NCI-H2171 (cell line): ENCODE data around the gene SEC16B.
"Not testable (repeated sequence)": the region's sequence is repeated elsewhere in the genome, so short reads cannot be mapped to it uniquely, and the experiment has no call there.

Experiments used
- DNase-seq: peaks from one replicate; lab custom pipeline; 2025; lab: John Stamatoyannopoulos, UW

The SEC16B gene, protein sequence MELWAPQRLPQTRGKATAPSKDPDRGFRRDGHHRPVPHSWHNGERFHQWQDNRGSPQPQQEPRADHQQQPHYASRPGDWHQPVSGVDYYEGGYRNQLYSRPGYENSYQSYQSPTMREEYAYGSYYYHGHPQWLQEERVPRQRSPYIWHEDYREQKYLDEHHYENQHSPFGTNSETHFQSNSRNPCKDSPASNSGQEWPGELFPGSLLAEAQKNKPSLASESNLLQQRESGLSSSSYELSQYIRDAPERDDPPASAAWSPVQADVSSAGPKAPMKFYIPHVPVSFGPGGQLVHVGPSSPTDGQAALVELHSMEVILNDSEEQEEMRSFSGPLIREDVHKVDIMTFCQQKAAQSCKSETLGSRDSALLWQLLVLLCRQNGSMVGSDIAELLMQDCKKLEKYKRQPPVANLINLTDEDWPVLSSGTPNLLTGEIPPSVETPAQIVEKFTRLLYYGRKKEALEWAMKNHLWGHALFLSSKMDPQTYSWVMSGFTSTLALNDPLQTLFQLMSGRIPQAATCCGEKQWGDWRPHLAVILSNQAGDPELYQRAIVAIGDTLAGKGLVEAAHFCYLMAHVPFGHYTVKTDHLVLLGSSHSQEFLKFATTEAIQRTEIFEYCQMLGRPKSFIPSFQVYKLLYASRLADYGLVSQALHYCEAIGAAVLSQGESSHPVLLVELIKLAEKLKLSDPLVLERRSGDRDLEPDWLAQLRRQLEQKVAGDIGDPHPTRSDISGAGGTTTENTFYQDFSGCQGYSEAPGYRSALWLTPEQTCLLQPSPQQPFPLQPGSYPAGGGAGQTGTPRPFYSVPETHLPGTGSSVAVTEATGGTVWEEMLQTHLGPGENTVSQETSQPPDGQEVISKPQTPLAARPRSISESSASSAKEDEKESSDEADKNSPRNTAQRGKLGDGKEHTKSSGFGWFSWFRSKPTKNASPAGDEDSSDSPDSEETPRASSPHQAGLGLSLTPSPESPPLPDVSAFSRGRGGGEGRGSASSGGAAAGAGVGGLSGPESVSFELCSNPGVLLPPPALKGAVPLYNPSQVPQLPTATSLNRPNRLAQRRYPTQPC

GRCh38 chr1:177969825-177970371, at the start of gene SEC16B:
SEC16B (minus strand) TSS chr1:177970058; CDS start chr1:177967981, 2,077 bp downstream.
- no peak for DNase-seq

DNA sequence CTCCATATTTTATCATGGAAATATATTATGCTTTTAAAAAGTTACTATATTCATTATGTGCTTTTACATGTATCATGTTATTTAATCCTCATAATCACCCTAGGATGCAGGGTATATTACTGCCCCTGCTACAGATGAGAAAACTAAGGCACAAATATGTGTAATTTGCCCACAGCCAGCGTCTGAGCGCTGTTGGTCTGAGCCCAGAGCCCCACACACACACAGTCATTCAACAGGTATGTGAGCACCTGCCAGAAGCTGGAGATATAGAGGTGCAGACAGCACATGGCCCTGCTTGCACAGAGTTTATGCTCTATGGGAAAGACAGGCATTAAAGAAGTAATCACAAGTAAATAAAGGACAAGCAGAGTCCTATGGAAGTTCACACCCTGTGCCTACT, 49.8 kb upstream of the SEC16B start:
- DNase-seq: no peak

DNA sequence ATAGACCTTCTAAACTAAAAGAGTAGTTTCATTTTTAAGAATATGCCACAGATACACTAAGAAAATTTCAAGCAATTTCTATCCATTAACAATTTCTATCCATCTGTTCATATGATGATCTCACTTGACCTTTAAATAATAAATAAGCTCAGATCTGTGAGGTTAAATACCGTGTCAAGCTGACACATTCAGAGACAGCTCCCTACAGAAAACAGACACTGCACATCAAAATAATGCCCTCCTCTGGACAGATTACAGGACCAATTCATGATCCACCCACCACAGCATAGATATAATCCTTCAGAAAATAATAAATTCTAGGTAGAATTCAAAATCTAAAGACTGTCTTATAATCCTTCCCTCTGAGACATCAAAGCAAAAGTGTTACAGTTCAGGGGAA, 49.4 kb upstream of the SEC16B start:
- no peak for DNase-seq

DNA sequence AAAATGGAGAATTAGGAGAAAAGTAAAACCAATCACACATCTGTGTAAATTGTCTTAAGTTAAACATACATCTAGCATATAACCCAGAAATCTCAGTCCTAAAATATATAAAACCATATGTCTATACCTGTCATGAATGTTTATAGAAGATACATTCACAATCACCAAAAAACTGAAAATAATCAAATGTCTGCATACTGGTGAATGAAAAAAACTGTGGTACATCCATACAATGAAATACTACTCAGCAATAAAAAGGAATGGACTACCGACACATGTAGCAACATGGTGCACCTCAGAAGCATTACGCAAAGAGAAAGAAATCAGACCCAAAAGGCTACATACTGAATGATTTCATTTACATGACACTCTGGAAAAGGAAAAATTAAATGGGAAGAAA, 47.7 kb upstream of the SEC16B start:
- DNase-seq: no peak

- no peak for DNase-seq
Measured at GRCh38 chr1:178011864-178012503, 42.1 kb upstream of the SEC16B start.

GRCh38 chr1:178011465-178011828, 41.6 kb upstream of the SEC16B start:
- no peak for DNase-seq

DNA sequence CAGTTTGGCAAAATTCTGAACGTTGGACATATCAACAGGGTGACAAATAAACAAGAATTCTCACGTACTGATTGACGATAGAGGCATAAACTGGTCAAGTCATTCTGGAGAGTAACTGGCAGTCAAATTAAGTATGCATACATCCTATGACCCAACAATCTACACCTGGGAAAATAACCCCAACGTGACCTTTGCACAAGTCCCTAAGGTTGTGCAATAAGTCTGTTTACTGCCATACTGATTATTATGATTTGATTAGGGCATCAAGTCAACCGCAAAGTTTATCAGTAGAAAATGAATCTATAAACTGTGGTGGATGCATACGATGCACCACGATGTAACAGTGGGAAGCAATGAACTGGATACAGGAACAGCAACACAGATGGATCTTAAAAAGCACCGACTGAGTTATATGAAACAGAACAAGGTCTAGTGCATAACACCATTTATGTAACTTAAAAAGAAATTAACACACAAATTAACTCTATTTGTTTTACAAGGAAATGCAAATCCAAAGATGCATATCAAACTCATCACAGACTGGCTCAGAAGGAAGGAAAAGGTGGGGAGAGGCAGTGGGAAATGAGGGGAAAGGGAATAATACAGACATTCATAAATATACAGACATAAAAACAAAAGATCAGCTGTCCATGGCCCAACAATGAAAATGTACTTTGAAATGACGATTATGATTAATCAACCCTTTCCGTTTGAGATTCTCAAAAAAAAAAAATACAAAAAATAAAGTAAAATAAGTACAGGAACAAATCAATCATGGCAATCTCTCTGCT, 41.0 kb upstream of the SEC16B start:
- DNase-seq: no peak

DNA sequence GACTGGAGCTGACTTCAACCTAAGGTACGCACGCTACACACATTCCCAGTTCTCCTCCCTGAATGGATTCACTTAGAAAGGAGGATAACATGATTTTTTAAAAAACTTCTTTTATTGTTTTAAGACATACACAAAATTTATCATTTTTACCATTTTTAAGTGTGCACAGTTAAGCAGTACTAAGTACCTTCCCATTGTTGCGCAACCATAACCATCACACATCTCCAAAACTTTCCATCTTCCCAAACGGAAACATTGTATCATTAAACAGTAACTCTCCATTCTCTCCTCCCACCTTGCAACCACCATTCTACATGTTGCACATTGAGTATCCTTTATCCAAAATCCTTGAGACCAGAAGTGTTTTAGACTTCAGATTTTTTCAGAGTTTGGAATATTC, 36.2 kb upstream of the SEC16B start:
- no peak for DNase-seq

DNA sequence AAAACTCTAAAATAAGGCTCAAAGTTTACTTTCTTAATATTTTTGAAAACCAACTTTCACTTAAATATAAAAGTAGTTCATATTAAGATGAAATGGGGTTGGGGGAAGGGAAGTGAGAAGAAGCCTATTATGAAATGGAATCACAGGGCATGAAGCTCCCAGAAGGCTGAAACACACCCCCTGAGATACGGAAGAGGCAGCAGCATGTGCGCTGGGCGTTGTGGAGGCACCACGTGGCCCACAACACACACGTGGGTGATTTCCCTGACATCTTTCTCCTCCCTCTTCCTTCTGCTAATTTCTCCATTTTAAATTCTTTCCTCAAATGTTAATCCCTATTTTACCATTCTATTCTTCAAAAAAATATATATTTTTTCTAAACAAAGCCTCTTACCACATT, 35.6 kb upstream of the SEC16B start:
- no peak for DNase-seq

DNA sequence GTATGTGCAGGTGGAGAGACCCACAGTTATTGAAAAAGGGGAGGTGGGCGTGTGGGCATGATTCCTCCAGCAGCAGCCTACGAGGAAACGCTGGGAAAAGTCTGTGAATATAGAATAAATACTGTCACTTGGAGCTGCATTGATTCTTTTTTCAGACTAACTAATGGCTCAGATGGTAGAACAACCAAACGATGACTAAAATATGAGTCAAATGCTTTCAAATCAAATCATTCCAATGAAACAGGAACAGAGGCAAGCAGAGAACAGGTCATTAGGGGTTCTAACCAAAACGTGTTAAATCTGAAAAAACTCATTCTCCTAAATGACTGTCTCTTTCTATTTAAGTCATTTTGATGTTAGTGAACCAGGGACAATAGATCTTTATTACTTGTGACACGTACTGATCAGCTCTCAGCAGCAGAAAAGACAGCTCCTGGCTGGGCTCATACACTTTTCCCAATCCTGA, 35.1 kb upstream of the SEC16B start:
- DNase-seq: no peak

DNA sequence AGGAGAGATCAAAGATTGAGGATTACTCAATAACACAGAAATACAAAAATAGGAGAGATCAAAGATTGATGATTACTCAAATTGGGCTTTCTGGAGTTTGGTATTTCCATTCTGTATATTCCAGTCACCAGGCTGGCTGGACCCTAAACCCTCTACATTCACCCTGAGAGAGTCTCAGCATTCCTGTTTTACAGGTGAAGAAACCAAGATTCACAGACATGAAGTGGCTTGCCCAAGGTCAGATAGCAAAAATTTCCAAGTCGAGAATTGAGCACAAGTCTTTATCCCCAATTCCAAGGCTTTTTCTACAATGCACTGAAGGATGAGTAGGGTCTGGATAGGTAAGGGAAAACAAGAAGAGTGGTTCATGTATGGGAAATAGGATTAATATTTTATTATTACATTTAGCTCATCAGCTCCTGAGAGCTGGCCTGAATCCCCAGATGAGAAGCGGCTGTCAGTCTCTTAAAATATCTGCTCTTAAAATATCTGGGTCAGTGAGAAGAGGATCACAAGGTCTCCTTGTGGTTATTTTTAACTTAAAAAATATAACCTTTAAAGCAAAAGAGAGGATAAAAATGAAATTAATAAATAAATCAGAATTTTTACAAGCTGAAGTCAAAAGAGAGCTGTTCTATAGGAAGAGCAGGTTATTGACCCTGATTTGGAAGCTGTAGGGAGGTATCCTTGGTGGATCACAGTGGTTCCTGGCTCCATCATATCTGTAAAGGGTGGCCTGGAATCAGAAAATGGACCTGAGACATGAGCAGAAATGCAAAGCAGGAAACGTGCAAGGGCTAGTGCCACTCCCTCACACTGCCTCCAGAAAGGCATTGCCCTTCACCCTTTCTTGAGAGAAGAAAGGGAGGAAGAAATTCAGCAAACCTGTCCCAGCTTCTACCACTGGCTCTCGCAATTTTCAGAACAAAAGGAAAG, 29.1 kb upstream of the SEC16B start:
- no peak for DNase-seq

DNA sequence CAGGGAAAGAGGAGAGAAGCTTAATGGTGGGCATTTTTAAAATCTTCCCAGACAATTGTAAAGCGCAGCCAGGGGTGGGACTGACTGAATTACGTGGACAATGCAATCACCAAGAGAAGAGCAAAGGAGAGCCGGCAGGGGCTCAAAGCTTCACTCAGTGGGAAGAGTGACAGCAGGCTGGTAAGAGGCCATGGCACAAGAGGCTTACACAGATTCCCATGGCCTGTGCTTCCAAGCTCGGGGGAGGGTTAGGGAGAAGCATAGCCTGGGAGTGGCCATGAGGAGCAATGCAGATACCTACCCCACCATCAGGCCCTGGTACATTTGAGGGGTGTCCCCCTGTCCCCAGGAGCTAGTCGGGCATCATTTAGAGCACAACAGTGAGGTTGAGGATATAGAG, 27.1 kb upstream of the SEC16B start:
- DNase-seq: no peak

DNA sequence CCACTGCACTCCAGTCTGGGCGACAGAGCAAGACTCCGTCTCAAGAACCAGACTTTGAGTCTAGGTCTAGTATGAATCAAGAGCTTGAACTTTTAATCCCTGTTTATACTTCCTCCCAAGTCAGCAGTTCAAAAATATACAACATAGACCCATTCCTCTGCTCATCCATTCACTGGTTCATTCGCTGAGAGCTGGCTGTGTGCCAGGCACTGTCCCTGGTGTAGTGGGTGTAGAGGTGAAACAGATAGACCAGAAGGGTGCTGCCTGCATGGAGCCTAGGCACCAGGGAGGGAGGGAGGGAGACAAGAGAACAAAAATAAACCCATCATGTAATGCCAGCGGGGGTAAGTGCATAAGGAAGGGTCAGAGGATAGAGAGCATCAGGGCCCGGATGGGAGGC, 25.5 kb upstream of the SEC16B start:
- no peak for DNase-seq

DNA sequence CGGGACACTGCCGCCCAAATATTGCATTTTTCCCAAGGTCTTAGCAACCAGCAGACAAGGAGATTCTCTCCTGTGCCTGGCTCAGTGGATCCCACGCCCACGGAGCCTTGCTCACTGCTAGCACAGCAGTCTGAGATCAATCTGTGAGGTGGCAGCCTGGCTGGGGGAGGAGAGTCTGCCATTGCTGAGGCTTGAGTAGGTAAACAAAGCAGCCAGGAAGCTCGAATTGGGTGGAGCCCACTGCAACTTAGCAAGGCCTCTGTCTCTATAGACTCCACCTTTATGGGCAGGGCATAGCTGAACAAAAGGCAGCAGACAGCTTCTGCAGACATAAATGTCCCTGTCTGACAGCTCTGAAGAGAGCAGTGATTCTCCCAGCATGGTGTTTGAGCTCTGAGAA, 16.4 kb upstream of the SEC16B start:
- not testable (repeated sequence) for DNase-seq

GRCh38 chr1:177984761-177985160, 14.9 kb upstream of the SEC16B start:
- no peak for DNase-seq

- peak; percentile 76 for DNase-seq
Measured at GRCh38 chr1:177984136-177984525, 14.3 kb upstream of the SEC16B start.

DNA sequence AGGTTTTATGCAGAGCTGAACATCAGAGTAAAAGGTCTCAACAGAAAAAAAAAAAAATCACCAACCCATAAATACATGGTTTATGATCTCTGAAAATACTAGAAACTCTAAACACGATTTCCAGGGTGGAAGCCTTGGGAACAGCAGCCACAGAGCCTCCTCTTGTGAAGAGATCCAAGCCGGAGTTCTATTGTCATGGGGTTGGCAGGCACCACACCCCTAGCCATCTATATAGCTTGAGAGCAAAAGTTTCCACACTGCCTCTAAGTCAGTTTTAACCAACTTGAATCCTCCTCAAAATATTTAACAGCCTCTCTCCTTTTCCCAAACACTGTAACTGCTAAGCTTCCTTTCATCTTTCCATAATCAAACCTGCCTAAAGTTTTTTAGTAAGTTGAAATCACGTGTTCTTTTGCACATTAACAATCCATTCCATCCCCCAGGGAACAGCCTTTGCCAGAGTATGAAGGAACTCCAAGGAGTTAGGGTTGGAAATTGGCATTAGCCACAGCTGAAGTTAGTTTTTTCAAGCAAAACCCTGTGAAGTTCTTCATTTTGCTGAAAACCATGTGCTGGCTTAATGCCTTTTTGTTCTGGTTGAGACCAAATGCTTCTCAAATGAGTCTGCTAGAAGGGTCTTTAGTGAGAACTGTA, 13.8 kb upstream of the SEC16B start:
- DNase-seq: no peak

GRCh38 chr1:177983077-177983476, 13.2 kb upstream of the SEC16B start:
- DNase-seq: peak; percentile 42

DNA sequence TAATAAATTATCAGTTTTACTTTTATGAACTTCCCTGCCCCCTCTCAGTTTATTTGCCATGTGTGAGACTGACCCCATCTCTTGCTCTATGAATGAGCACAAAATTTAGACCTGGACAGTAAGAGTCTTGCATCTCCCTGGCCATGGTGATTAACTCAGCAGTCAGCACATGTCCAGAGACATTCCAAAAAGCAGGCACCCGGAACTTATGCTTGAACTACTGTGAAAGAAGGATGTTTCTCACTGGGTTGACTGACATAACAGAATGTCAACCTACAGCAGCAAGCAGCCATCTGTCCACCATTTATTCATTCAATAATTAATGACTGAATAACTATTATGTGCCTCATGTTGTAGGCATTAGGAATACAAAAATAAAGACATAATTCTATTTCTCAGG, 11.3 kb upstream of the SEC16B start:
- DNase-seq: no peak

GRCh38 chr1:177979272-177979671, 9.4 kb upstream of the SEC16B start:
- DNase-seq: no peak
